Chondrocyte (in vitro differentiated cells): ENCODE data around the gene TFAP2A. TPM values are rescaled to one million over a fixed set of nuclear protein-coding genes. Genes with fewer than 3 reads are reported as not detected.

ENCODE experiments used
- DNase-seq: peaks from one replicate; pipeline ENCODE4 v3.0.0; 2021; ENCODE audit warnings: mixed read lengths, low spot score
- H3K27ac Mint-ChIP-seq: one replicate; pipeline ENCODE4 v1.8.0; 2021; ENCODE audit warnings: mild to moderate bottlenecking, moderate library complexity, mixed read lengths; ENCODE audit not compliant: unreplicated experiment
- H3K27me3 Mint-ChIP-seq: 2 replicates; pipeline ENCODE4 v1.8.0; 2021; ENCODE audit warnings: low read depth, mixed read lengths
- H3K36me3 Mint-ChIP-seq: 2 replicates; pipeline ENCODE4 v1.8.0; 2021; ENCODE audit warnings: low read depth, mixed read lengths
- H3K4me1 Mint-ChIP-seq: 2 replicates; pipeline ENCODE4 v1.8.0; 2021; ENCODE audit warnings: low read depth, mild to moderate bottlenecking, mixed read lengths
- H3K4me3 Mint-ChIP-seq: one replicate; pipeline ENCODE4 v1.8.0; 2021; ENCODE audit warnings: mild to moderate bottlenecking, moderate library complexity, mixed read lengths; ENCODE audit not compliant: unreplicated experiment
- H3K9me3 Mint-ChIP-seq: 2 replicates; pipeline ENCODE4 v1.8.0; 2021; ENCODE audit warnings: low read depth, mixed read lengths
- CTCF ChIP-seq: fragments of 200-600 bp; sonication (generic); IDR thresholded peaks from 2 replicates; pipeline ENCODE4 v1.5.0; 2021; ENCODE audit warnings: antibody characterized with exemption, mild to moderate bottlenecking, moderate library complexity
- total RNA-seq: library from RNA; stranded (reverse); gene quantifications from 3 replicates; pipeline ENCODE4 v1.2.1, GENCODE V29; 2021

Gene TFAP2A
- total RNA-seq, 1 donor from 2014 or later: 1.4 TPM

GRCh38 chr6:10385524-10386132, 29.2 kb downstream of the TFAP2A start:
- peaks cover 9% of the 10 kb centered on the region for H3K36me3 Mint-ChIP-seq
- no peak for DNase-seq
- H3K27me3 Mint-ChIP-seq: peaks cover 73% of the 10 kb centered on the region
- H3K4me3 Mint-ChIP-seq: no peak overlapping the region
- TF ChIP-seq CTCF: no peak
- H3K27ac Mint-ChIP-seq: no peak overlapping the region
- H3K4me1 Mint-ChIP-seq: peaks cover 25% of the 10 kb centered on the region
- no peaks in the 10 kb centered on the region for H3K9me3 Mint-ChIP-seq

- Mint-ChIP-seq H3K4me3 (peak overlapping the region; percentile 8), H3K9me3 (no peaks in the 10 kb centered on the region), H3K36me3 (peaks cover 6% of the 10 kb centered on the region), H3K27me3 (peaks cover 70% of the 10 kb centered on the region), H3K4me1 (peaks cover 22% of the 10 kb centered on the region), H3K27ac (no peak overlapping the region)
- no peak for TF ChIP-seq CTCF
- no peak for DNase-seq
Measured at GRCh38 chr6:10384610-10385523, 30.0 kb downstream of the TFAP2A start.

- no peak for DNase-seq
- Mint-ChIP-seq H3K9me3 (no peaks in the 10 kb centered on the region), H3K27me3 (peaks cover 63% of the 10 kb centered on the region), H3K36me3 (peaks cover 2% of the 10 kb centered on the region), H3K27ac (no peak overlapping the region), H3K4me3 (peak overlapping the region; percentile 16), H3K4me1 (peaks cover 19% of the 10 kb centered on the region)
- TF ChIP-seq CTCF: no peak
Measured at GRCh38 chr6:10384091-10384609, 30.7 kb downstream of the TFAP2A start.

- H3K36me3 Mint-ChIP-seq: peaks cover 2% of the 10 kb centered on the region
- H3K27ac Mint-ChIP-seq: no peak overlapping the region
- no peak for TF ChIP-seq CTCF
- peak overlapping the region; percentile 16 for H3K4me3 Mint-ChIP-seq
- no peaks in the 10 kb centered on the region for H3K9me3 Mint-ChIP-seq
- H3K4me1 Mint-ChIP-seq: peaks cover 19% of the 10 kb centered on the region
- peak; percentile 88 for DNase-seq
- peaks cover 57% of the 10 kb centered on the region for H3K27me3 Mint-ChIP-seq
Measured at GRCh38 chr6:10383331-10384090, 31.4 kb downstream of the TFAP2A start.
